Neural progenitor cell (in vitro differentiated cells): ENCODE results near the gene TAF8. TPM values are rescaled to one million over a fixed set of nuclear protein-coding genes. Genes with fewer than 3 reads are reported as not detected.

Source experiments
- DNase-seq: peaks from one replicate; pipeline ENCODE4 v3.0.0-alpha.2; 2016; ENCODE audit warnings: low spot score
- H2AFZ ChIP-seq: fragments of 200-600 bp; sonication (generic); replicated peaks from 2 replicates; pipeline ENCODE4 v1.6.1; 2016; ENCODE audit warnings: antibody characterized with exemption
- H3F3A ChIP-seq: fragments of 200-600 bp; sonication (generic); 2 replicates; pipeline ENCODE4 v1.6.1; 2016; ENCODE audit warnings: antibody characterized with exemption, low read depth
- H3K27ac ChIP-seq: fragments of 200-600 bp; sonication (generic); 2 replicates; pipeline ENCODE4 v1.5.1; 2016; ENCODE audit warnings: mild to moderate bottlenecking
- H3K27me3 ChIP-seq: fragments of 200-600 bp; sonication (generic); 2 replicates; pipeline ENCODE4 v1.6.1; 2016; ENCODE audit warnings: mild to moderate bottlenecking, moderate library complexity
- H3K36me3 ChIP-seq: fragments of 200-600 bp; sonication (generic); 2 replicates; pipeline ENCODE4 v1.5.1; 2016
- H3K4me1 ChIP-seq: fragments of 200-600 bp; sonication (generic); 2 replicates; pipeline ENCODE4 v1.6.1; 2016; ENCODE audit warnings: mixed run types
- H3K4me2 ChIP-seq: fragments of 200-600 bp; sonication (generic); 2 replicates; pipeline ENCODE4 v1.6.1; 2016
- H3K4me3 ChIP-seq: fragments of 200-600 bp; sonication (generic); 2 replicates; pipeline ENCODE4 v1.5.1; 2016
- H3K79me2 ChIP-seq: fragments of 200-600 bp; sonication (generic); 2 replicates; pipeline ENCODE4 v1.6.1; 2016; ENCODE audit warnings: low read depth
- H3K9ac ChIP-seq: fragments of 200-600 bp; sonication (generic); 2 replicates; pipeline ENCODE4 v1.6.1; 2016
- H3K9me3 ChIP-seq: fragments of 200-600 bp; sonication (generic); 2 replicates; pipeline ENCODE4 v1.5.1; 2016; ENCODE audit warnings: low read depth
- H4K20me1 ChIP-seq: fragments of 200-600 bp; sonication (generic); 2 replicates; pipeline ENCODE4 v1.6.1; 2016; ENCODE audit warnings: low read depth
- H3K27ac Mint-ChIP-seq: 3 replicates; pipeline ENCODE4 v1.8.0; 2021; ENCODE audit warnings: mixed read lengths
- H3K27me3 Mint-ChIP-seq: 2 replicates; pipeline ENCODE4 v1.8.0; 2022; ENCODE audit warnings: low read depth, mild to moderate bottlenecking, inconsistent platforms, moderate library complexity, mixed read lengths; ENCODE audit not compliant: insufficient read depth
- H3K36me3 Mint-ChIP-seq: 3 replicates; pipeline ENCODE4 v1.8.0; 2021; ENCODE audit warnings: mixed read lengths
- H3K4me1 Mint-ChIP-seq: 3 replicates; pipeline ENCODE4 v1.8.0; 2021; ENCODE audit warnings: mixed read lengths
- H3K4me3 Mint-ChIP-seq: 3 replicates; pipeline ENCODE4 v1.8.0; 2021; ENCODE audit warnings: mild to moderate bottlenecking, moderate library complexity, mixed read lengths
- H3K9me3 Mint-ChIP-seq: 3 replicates; pipeline ENCODE4 v1.8.0; 2020; ENCODE audit warnings: mixed read lengths
- CTCF ChIP-seq: fragments of 200-600 bp; sonication (generic); IDR thresholded peaks from 2 replicates; pipeline ENCODE4 v1.5.1; 2017; ENCODE audit warnings: antibody characterized with exemption, mild to moderate bottlenecking
- EZH2 ChIP-seq: fragments of 200-600 bp; sonication (generic); IDR thresholded peaks from 2 replicates; pipeline ENCODE4 v1.6.1; 2017; ENCODE audit warnings: antibody characterized with exemption, mild to moderate bottlenecking, moderate library complexity
- EZH2phosphoT487 ChIP-seq: fragments of 200-600 bp; sonication (generic); IDR thresholded peaks from 2 replicates; pipeline ENCODE4 v1.6.1; 2017; ENCODE audit warnings: antibody characterized with exemption
- total RNA-seq: library from RNA; depleted of rRNA; stranded (reverse); fragments of >200 nt; gene quantifications from 2 replicates; pipeline ENCODE4 v1.2.3, GENCODE V29; 2015; ENCODE audit warnings: low replicate concordance

TAF8 gene
- total RNA-seq, 1 donor from 2014 or later: 38.0 TPM

GRCh38 chr6:42046464-42047212, 3.7 kb upstream of the TAF8 start:
- Histone ChIP-seq H3K9ac (no peak overlapping the region), H4K20me1 (no peaks in the 10 kb centered on the region), H3K4me2 (no peak overlapping the region), H2AFZ (no peak overlapping the region), H3K4me3 (no peak overlapping the region), H3K4me1 (peaks cover 20% of the 10 kb centered on the region), H3F3A (peaks cover 31% of the 10 kb centered on the region), H3K9me3 (no peaks in the 10 kb centered on the region), H3K36me3 (no peaks in the 10 kb centered on the region), H3K79me2 (peaks cover 10% of the 10 kb centered on the region), H3K27ac (no peak overlapping the region), H3K27me3 (peaks cover 53% of the 10 kb centered on the region)
- peaks cover 17% of the 10 kb centered on the region for H3K27me3 Mint-ChIP-seq
- H3K4me1 Mint-ChIP-seq: peaks cover 47% of the 10 kb centered on the region
- peaks cover 2% of the 10 kb centered on the region for H3K36me3 Mint-ChIP-seq
- no peak for DNase-seq
- H3K9me3 Mint-ChIP-seq: no peaks in the 10 kb centered on the region
- H3K4me3 Mint-ChIP-seq: peak overlapping the region; percentile 58
- peak overlapping the region; percentile 27 for H3K27ac Mint-ChIP-seq
- TF ChIP-seq EZH2phosphoT487: no peak
- TF ChIP-seq CTCF: no peak
- TF ChIP-seq EZH2: no peak

GRCh38 chr6:42047213-42047590, 3.1 kb upstream of the TAF8 start:
- peaks cover 17% of the 10 kb centered on the region for H3K27me3 Mint-ChIP-seq
- no peaks in the 10 kb centered on the region for H3K9me3 Mint-ChIP-seq
- Histone ChIP-seq H3K79me2 (peaks cover 15% of the 10 kb centered on the region), H3K4me1 (peaks cover 16% of the 10 kb centered on the region), H3K36me3 (no peaks in the 10 kb centered on the region), H4K20me1 (no peaks in the 10 kb centered on the region), H3K9ac (no peak overlapping the region), H2AFZ (no peak overlapping the region), H3K4me3 (no peak overlapping the region), H3F3A (peaks cover 26% of the 10 kb centered on the region), H3K27me3 (peaks cover 53% of the 10 kb centered on the region), H3K4me2 (no peak overlapping the region), H3K27ac (no peak overlapping the region), H3K9me3 (no peaks in the 10 kb centered on the region)
- peak overlapping the region; percentile 58 for H3K4me3 Mint-ChIP-seq
- peaks cover 3% of the 10 kb centered on the region for H3K36me3 Mint-ChIP-seq
- H3K27ac Mint-ChIP-seq: no peak overlapping the region
- TF ChIP-seq EZH2phosphoT487 (no peak), CTCF (no peak), EZH2 (no peak)
- DNase-seq: no peak
- peaks cover 47% of the 10 kb centered on the region for H3K4me1 Mint-ChIP-seq

GRCh38 chr6:42047790-42048405, 2.4 kb upstream of the TAF8 start:
- Mint-ChIP-seq H3K4me3 (peak overlapping the region; percentile 87), H3K4me1 (peaks cover 47% of the 10 kb centered on the region), H3K27ac (no peak overlapping the region), H3K36me3 (peaks cover 5% of the 10 kb centered on the region), H3K27me3 (peaks cover 17% of the 10 kb centered on the region), H3K9me3 (no peaks in the 10 kb centered on the region)
- peak overlapping the region; percentile 58 for H3K4me3 ChIP-seq
- no peaks in the 10 kb centered on the region for H3K9me3 ChIP-seq
- no peaks in the 10 kb centered on the region for H3K36me3 ChIP-seq
- TF ChIP-seq EZH2phosphoT487 (no peak), EZH2 (no peak), CTCF (no peak)
- peak overlapping the region; percentile 99 for H2AFZ ChIP-seq
- H3F3A ChIP-seq: peaks cover 26% of the 10 kb centered on the region
- H3K27ac ChIP-seq: no peak overlapping the region
- H3K9ac ChIP-seq: no peak overlapping the region
- DNase-seq: peak; percentile 23
- peak overlapping the region; percentile 86 for H3K4me2 ChIP-seq
- no peaks in the 10 kb centered on the region for H4K20me1 ChIP-seq
- peaks cover 22% of the 10 kb centered on the region for H3K79me2 ChIP-seq
- peaks cover 53% of the 10 kb centered on the region for H3K27me3 ChIP-seq
- peaks cover 16% of the 10 kb centered on the region for H3K4me1 ChIP-seq
